Naive thymus-derived CD4-positive, alpha-beta T cell (primary cell): ENCODE data around the gene PNPT1. TPM values are rescaled to one million over a fixed set of nuclear protein-coding genes. Genes with fewer than 3 reads are reported as not detected.

Experiments used
- ATAC-seq: fragments of 150-1000 bp; cut with Tn5 transposase; 2 replicates; pipeline ENCODE4 v1.10.0; 2021; ENCODE audit warnings: mild to moderate bottlenecking, moderate library complexity
- CTCF ChIA-PET: fragments of 350-600 bp; sonication (Branson Sonifier 250); formaldehyde crosslinking; loops from one replicate; lab custom pipeline; 2021; ENCODE audit warnings: antibody characterized with exemption; lab: Charles Lee
- POLR2A ChIA-PET: fragments of 350-600 bp; sonication (Branson Sonifier 250); formaldehyde crosslinking; loops from one replicate; lab custom pipeline; 2021; ENCODE audit warnings: antibody characterized with exemption, inconsistent platforms; lab: Charles Lee
- DNase-seq, 9 donors: peaks; one replicate each; pipeline versions ENCODE4 v3.0.0 to v3.0.0-alpha.2; 2020 to 2022; ENCODE audit warnings: mixed read lengths in 1 of 9
- H3K27ac ChIP-seq: one replicate; pipeline ENCODE4 v1.7.0; 2013; ENCODE audit warnings: mild to moderate bottlenecking, low read depth, low read length, moderate library complexity
- H3K27me3 ChIP-seq, 2 donors: one replicate each; pipeline ENCODE4 v1.7.0; 2013; ENCODE audit warnings: low read length in 2 of 2, mild to moderate bottlenecking in 2 of 2, moderate library complexity in 2 of 2; ENCODE audit not compliant: control insufficient read depth in 2 of 2, insufficient read depth in 2 of 2
- H3K36me3 ChIP-seq, 3 experiments: 1 replicate in 2 of 3; 2 replicates in 1 of 3; pipeline ENCODE4 v1.7.0; 2013; ENCODE audit warnings: low read length in 3 of 3, mild to moderate bottlenecking in 3 of 3, moderate library complexity in 1 of 3; ENCODE audit not compliant: insufficient read depth in 3 of 3, control insufficient read depth in 2 of 3
- H3K4me1 ChIP-seq, 2 donors: one replicate each; pipeline ENCODE4 v1.7.0; 2013; ENCODE audit warnings: low read length in 2 of 2, mild to moderate bottlenecking in 2 of 2, moderate library complexity in 1 of 2; ENCODE audit not compliant: control insufficient read depth in 2 of 2, insufficient read depth in 2 of 2
- H3K4me3 ChIP-seq: 2 replicates; pipeline ENCODE4 v1.7.0; 2013; ENCODE audit warnings: mild to moderate bottlenecking, low read length
- H3K9me3 ChIP-seq, 3 experiments: 1 replicate in 2 of 3; 2 replicates in 1 of 3; pipeline ENCODE4 v1.7.0; 2013; ENCODE audit warnings: low read length in 3 of 3; ENCODE audit not compliant: control insufficient read depth in 2 of 3
- H3K27ac Mint-ChIP-seq, 9 donors: one replicate each; pipeline ENCODE4 v1.8.0; 2020 to 2022; ENCODE audit warnings: mixed read lengths in 9 of 9, mild to moderate bottlenecking in 8 of 9, moderate library complexity in 5 of 9, inconsistent platforms in 2 of 9
- H3K27me3 Mint-ChIP-seq, 5 donors: one replicate each; pipeline ENCODE4 v1.8.0; 2021 to 2022; ENCODE audit warnings: mixed read lengths in 5 of 5, mild to moderate bottlenecking in 1 of 5
- H3K36me3 Mint-ChIP-seq, 5 donors: one replicate each; pipeline ENCODE4 v1.8.0; 2020 to 2022; ENCODE audit warnings: mixed read lengths in 5 of 5, mild to moderate bottlenecking in 3 of 5, inconsistent platforms in 1 of 5
- H3K4me1 Mint-ChIP-seq, 7 donors: one replicate each; pipeline ENCODE4 v1.8.0; 2020 to 2022; ENCODE audit warnings: mixed read lengths in 7 of 7, mild to moderate bottlenecking in 3 of 7, inconsistent platforms in 1 of 7
- H3K4me3 Mint-ChIP-seq, 10 donors: one replicate each; pipeline ENCODE4 v1.8.0; 2020 to 2022; ENCODE audit warnings: mild to moderate bottlenecking in 10 of 10, mixed read lengths in 10 of 10, moderate library complexity in 6 of 10, inconsistent platforms in 2 of 10
- H3K9me3 Mint-ChIP-seq, 11 donors: one replicate each; pipeline ENCODE4 v1.8.0; 2020 to 2022; ENCODE audit warnings: mixed read lengths in 11 of 11, mild to moderate bottlenecking in 4 of 11, inconsistent platforms in 1 of 11, moderate library complexity in 1 of 11
- intact Hi-C, 2 donors: fragments of 100-400 bp; cut with micrococcal nuclease; formaldehyde crosslinking; loops; one replicate each; pipeline ENCODE4 v1.15.1; 2023
- polyA plus RNA-seq, 2 donors: library from polyadenylated mRNA; unstranded; fragments of 300-500 nt; fragmentation: Illumina TruSeq; gene quantifications; one replicate each; pipeline ENCODE4 v1.2.3, GENCODE V29; 2021
- total RNA-seq, 6 experiments: library from RNA in 5 of 6; stranded (reverse) in 5 of 6; gene quantifications; 1 replicate in 5 of 6; 2 replicates in 1 of 6; pipeline ENCODE4 v1.2.3 and lab custom pipeline; 2021 to 2026

PNPT1 gene
- total and polyA plus RNA-seq, 7 experiments from 2014 or later: 16.9 to 32.7 (median 19.3) TPM

DNA sequence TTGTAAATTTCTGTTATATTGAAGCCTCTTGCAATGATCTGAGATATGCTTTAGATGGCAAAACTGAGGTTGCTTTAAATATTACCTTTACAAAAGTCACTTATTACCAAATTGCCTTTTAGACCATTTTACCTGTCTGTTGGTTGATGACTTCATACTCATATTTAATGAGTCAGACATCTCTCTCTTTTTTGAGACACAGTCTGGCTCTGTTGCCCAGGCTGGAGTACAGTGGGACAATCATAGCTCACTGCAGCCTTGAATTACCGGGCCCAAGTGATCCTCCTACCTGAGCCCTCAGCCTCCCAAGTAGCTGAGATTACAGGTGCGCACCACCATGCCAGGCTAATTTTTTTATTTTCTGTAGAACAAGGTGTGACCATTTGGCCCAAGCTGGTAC is 64.7 kb downstream of the PNPT1 start:
- ATAC-seq: no peak
- POLR2A ChIA-PET: interaction anchor here (2.2 kb wide), 1 partner anchor 11 kb away, joined by 8 read pairs; the partner anchor contains the start of gene PPP4R3B

DNA sequence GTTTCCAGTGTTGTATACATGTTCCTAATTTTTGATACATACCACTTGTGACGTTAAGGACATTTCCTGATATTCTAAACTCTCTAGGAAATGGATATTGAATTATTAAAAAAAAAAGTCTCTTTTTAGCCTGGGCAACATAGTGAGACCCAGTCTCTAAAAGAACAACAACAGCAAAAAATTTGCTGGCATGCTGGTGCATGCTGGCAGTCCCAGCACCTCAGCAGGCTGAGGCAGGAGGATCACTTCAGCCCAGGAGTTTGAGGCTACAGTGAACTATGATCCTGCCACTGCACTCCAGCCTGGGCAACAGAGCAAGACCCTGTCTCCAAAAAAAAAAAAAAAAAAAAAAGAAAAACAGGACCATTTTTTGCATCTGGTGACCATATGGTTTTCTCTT is 65.7 kb downstream of the PNPT1 start:
- CTCF ChIA-PET: no interaction called here
- intact Hi-C loops: no loop called here

More for the DNA sequence above, 64.7 kb downstream of the PNPT1 start:
- peaks cover 0 to 12% (median 3%) of the 10 kb centered on the region in 3 experiments for H3K36me3 ChIP-seq
- no peaks in the 10 kb centered on the region for H3K27me3 ChIP-seq
- intact Hi-C loops: no loop called here
- Mint-ChIP-seq H3K27ac (peak overlapping the region in 3 of 9 donors; percentile 3 to 10 (median 9)), H3K9me3 (no peaks in the 10 kb centered on the region), H3K36me3 (peaks cover 0 to 22% (median 11%) of the 10 kb centered on the region in 5 donors), H3K27me3 (no peaks in the 10 kb centered on the region), H3K4me3 (no peak overlapping the region), H3K4me1 (peaks cover 16 to 54% (median 39%) of the 10 kb centered on the region in 7 donors)
- H3K4me1 ChIP-seq: peaks cover under 1 to 5% of the 10 kb centered on the region in 2 donors
- no peak overlapping the region for H3K27ac ChIP-seq
- H3K9me3 ChIP-seq: no peaks in the 10 kb centered on the region
- no peak overlapping the region for H3K4me3 ChIP-seq
- no peak for DNase-seq
- CTCF ChIA-PET: no interaction called here

DNA sequence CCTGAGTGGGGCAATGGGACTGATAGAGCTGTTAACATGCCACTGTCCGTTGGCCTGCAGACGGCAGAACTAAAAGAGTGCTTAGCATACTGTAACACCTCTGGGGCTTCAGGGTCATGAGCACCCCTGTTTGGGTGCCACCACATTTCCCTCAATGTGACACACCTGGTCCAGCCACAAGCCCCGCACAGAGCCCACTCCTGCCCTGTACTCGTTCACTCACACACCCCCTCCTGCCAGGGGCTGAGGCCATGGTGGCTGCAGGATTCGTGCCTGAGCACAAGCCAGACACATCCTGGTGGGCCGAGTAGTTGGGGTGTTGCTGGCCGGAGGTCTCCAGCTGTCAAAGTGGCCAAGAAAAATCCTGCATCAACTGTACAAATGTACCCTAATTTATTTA is 71.8 kb downstream of the PNPT1 start:
- Histone ChIP-seq H3K9me3 (no peaks in the 10 kb centered on the region), H3K4me1 (peaks cover 30 to 38% of the 10 kb centered on the region in 2 donors), H3K4me3 (no peak overlapping the region), H3K27ac (no peak overlapping the region), H3K36me3 (peaks cover 0 to 34% (median 3%) of the 10 kb centered on the region in 3 experiments), H3K27me3 (no peaks in the 10 kb centered on the region)
- Mint-ChIP-seq H3K4me3 (peak overlapping the region in 5 of 10 donors; percentile 1 to 76 (median 71)), H3K27ac (peak overlapping the region in 1 of 9 donors; percentile 38), H3K27me3 (no peaks in the 10 kb centered on the region), H3K9me3 (no peaks in the 10 kb centered on the region), H3K4me1 (peaks cover 24 to 74% (median 35%) of the 10 kb centered on the region in 7 donors), H3K36me3 (peaks cover 6 to 38% (median 27%) of the 10 kb centered on the region in 5 donors)
- POLR2A ChIA-PET: interaction anchor here (1.3 kb wide), 1 partner anchor 91 kb away, joined by 3 read pairs; no protein-coding TSS in a partner anchor
- ATAC-seq: no peak
- intact Hi-C loops: no loop called here
- DNase-seq: no peak
- CTCF ChIA-PET: interaction anchor here (0.9 kb wide), 1 partner anchor 12 kb away, joined by 3 read pairs; no protein-coding TSS in a partner anchor

More for the DNA sequence above, 65.7 kb downstream of the PNPT1 start:
- Histone ChIP-seq H3K4me1 (peaks cover 4 to 14% of the 10 kb centered on the region in 2 donors), H3K27me3 (no peaks in the 10 kb centered on the region), H3K4me3 (no peak overlapping the region), H3K27ac (no peak overlapping the region), H3K36me3 (peaks cover 0 to 12% (median 3%) of the 10 kb centered on the region in 3 experiments), H3K9me3 (no peaks in the 10 kb centered on the region)
- peaks cover 23 to 64% (median 45%) of the 10 kb centered on the region in 7 donors for H3K4me1 Mint-ChIP-seq
- H3K27me3 Mint-ChIP-seq: no peaks in the 10 kb centered on the region
- POLR2A ChIA-PET: interaction anchor here (1.1 to 2.2 kb wide), 2 partner anchors 10 kb away, joined by 3 to 8 read pairs; partner anchors contain the start of gene PPP4R3B
- ATAC-seq: no peak
- H3K4me3 Mint-ChIP-seq: no peak overlapping the region
- H3K36me3 Mint-ChIP-seq: peaks cover 0 to 29% (median 11%) of the 10 kb centered on the region in 5 donors
- no peaks in the 10 kb centered on the region for H3K9me3 Mint-ChIP-seq
- no peak for DNase-seq
- H3K27ac Mint-ChIP-seq: peak overlapping the region in 2 of 9 donors; percentile 3 to 81

DNA sequence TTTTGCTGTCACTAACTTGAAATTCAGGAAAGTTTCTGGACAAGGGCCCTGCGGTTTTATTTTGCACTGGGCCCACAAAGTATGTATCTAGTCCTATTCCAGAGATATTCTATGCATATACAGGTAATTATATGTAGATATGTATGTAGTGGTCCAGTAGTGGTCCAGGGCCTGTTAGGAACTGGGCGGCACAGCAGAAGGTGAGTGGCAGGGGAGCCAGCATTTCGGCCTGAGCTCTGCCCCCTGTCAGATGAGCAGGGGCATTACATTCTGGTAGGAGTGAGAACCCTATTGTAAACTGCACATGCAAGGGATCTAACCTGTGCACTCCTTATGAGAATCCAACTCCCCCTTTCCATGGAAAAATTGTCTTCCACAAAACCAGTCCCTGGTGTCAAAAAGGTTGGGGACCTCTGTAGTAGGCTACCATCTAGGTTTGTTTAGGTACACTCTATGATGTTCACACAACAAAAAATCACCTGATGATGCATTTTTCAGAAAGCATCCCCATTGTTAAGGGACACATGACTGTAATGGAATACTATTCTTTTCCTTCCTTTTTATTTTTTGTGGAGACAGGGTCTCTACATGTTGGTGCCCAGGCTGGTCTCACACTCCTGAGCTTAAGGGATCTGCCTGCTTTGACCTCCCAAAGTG is 73.4 kb downstream of the PNPT1 start:
- Mint-ChIP-seq H3K36me3 (peaks cover 4 to 36% (median 16%) of the 10 kb centered on the region in 5 donors), H3K4me1 (peaks cover 17 to 69% (median 39%) of the 10 kb centered on the region in 7 donors), H3K4me3 (peak overlapping the region in 4 of 10 donors; percentile 53 to 76 (median 69)), H3K9me3 (no peaks in the 10 kb centered on the region), H3K27ac (peak overlapping the region in 4 of 9 donors; percentile 42 to 69 (median 58)), H3K27me3 (no peaks in the 10 kb centered on the region)
- H3K9me3 ChIP-seq: no peaks in the 10 kb centered on the region
- intact Hi-C loops: no loop called here
- POLR2A ChIA-PET: interaction anchor here (0.6 to 4.1 kb wide), 5 partner anchors 13 to 100 kb away, joined by 3 to 95 read pairs (median 3); partner anchors contain the start of gene CFAP36
- DNase-seq (no peak), ATAC-seq (no peak)
- H3K4me1 ChIP-seq: peaks cover 40 to 42% of the 10 kb centered on the region in 2 donors
- CTCF ChIA-PET: interaction anchor here (0.5 kb wide), 1 partner anchor 111 kb away, joined by 3 read pairs; no protein-coding TSS in a partner anchor
- H3K4me3 ChIP-seq: no peak overlapping the region
- H3K27me3 ChIP-seq: no peaks in the 10 kb centered on the region
- H3K36me3 ChIP-seq: peaks cover 0 to 25% (median 0%) of the 10 kb centered on the region in 3 experiments
- peak overlapping the region; percentile 36 for H3K27ac ChIP-seq

DNA sequence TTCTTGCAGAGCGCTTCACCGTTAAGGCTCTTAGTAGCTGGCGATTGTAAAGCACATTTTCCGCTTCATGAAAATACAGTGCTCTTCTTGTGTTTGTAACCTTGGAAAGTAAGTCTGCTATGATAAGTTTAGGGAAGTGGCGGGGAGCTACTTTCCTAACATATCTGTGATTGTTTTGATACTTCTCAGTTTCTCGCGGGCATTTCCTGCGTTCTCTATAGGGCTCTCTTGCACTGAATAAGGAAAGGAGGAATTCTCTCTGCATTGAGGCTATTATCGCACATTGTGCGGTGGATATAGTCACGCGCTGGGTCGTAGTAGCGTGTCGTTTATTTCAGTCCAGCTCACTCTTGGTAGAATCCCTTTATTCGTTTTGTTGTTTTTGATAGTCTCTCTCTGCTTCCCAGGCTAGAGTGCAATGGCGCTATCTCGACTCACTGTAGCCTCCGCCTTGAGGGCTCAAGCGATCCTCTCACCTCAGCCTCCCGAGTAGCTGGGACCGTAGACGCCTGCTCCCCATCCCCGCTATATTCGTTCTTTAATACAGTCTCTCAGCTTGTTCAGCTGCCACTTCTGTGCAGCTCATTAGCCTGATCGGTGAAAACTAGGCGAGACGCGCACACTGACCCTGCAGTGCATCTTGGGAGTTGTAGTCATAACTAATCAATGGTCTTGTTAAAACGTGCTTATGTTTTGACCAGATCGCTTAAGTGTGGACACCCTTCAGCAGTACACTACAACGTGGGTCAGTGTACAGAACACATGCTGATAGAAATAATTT is 75.2 kb downstream of the PNPT1 start:
- intact Hi-C loops: loop anchor here (1.0 to 10.0 kb wide), 6 partner anchors 14 to 1850 kb away; partner anchors contain the start of gene EML6 (in 1 of the 2)
- Mint-ChIP-seq H3K27ac (no peak overlapping the region), H3K27me3 (no peaks in the 10 kb centered on the region), H3K4me1 (peaks cover 22 to 71% (median 33%) of the 10 kb centered on the region in 7 donors), H3K36me3 (peaks cover 6 to 37% (median 21%) of the 10 kb centered on the region in 5 donors), H3K4me3 (no peak overlapping the region), H3K9me3 (no peaks in the 10 kb centered on the region)
- Histone ChIP-seq H3K36me3 (peaks cover 0 to 26% (median 0%) of the 10 kb centered on the region in 3 experiments), H3K27me3 (no peaks in the 10 kb centered on the region), H3K4me3 (peak overlapping the region; percentile 81), H3K27ac (peak overlapping the region; percentile 98), H3K9me3 (no peaks in the 10 kb centered on the region), H3K4me1 (peaks cover 40 to 45% of the 10 kb centered on the region in 2 donors)
- POLR2A ChIA-PET: interaction anchor here (0.6 to 4.1 kb wide), 26 partner anchors 7 to 1623 kb away, joined by 3 to 95 read pairs (median 4); partner anchors contain the start of genes ACYP2, CCDC88A, CFAP36 and EML6
- ATAC-seq (no peak), DNase-seq (peak; percentile 25 to 63 (median 52))
- CTCF ChIA-PET: interaction anchor here (0.6 kb wide), 1 partner anchor 16 kb away, joined by 4 read pairs; no protein-coding TSS in a partner anchor

DNA sequence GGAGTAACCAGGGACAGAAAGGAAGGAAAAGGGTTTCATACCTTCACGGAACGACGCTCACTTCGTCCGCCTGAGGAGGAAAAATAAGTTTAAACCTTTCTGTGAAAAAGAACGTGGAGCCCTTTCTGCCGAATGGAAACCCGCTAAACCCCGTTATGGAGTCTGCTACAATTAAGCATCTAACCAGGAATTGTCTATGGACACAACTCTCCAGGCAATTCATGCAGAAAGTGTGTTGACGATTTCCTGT is 75.7 kb downstream of the PNPT1 start:
- Histone ChIP-seq H3K4me1 (peaks cover 37 to 46% of the 10 kb centered on the region in 2 donors), H3K27ac (peak overlapping the region; percentile 98), H3K4me3 (peak overlapping the region; percentile 81), H3K36me3 (peaks cover 0 to 26% (median 0%) of the 10 kb centered on the region in 3 experiments), H3K9me3 (no peaks in the 10 kb centered on the region), H3K27me3 (no peaks in the 10 kb centered on the region)
- Mint-ChIP-seq H3K4me1 (peaks cover 28 to 71% (median 33%) of the 10 kb centered on the region in 7 donors), H3K27ac (no peak overlapping the region), H3K36me3 (peaks cover 6 to 37% (median 20%) of the 10 kb centered on the region in 5 donors), H3K9me3 (no peaks in the 10 kb centered on the region), H3K4me3 (no peak overlapping the region), H3K27me3 (no peaks in the 10 kb centered on the region)
- POLR2A ChIA-PET: interaction anchor here (0.6 to 4.1 kb wide), 26 partner anchors 8 to 1623 kb away, joined by 3 to 95 read pairs (median 4); partner anchors contain the start of genes ACYP2, CCDC88A, CFAP36 and EML6
- DNase-seq (no peak), ATAC-seq (no peak)
- intact Hi-C loops: loop anchor here (1.0 to 10.0 kb wide), 6 partner anchors 15 to 1849 kb away; partner anchors contain the start of gene EML6 (in 1 of the 2)
- CTCF ChIA-PET: no interaction called here
